SU-DHL-6 (cell line): ENCODE results near the gene ZIC1.

ENCODE experiments used
- H2AFZ ChIP-seq: fragments of 200-600 bp; sonication (generic); 2 replicates; pipeline ENCODE4 v1.6.1; 2014; ENCODE audit warnings: low read depth, mild to moderate bottlenecking, moderate library complexity, mixed read lengths, antibody characterized with exemption, low read length; ENCODE audit not compliant: severe bottlenecking
- H3F3A ChIP-seq: fragments of 200-600 bp; shearing (Covaris generic); 2 replicates; pipeline ENCODE4 v1.6.0; 2016; ENCODE audit warnings: antibody characterized with exemption, mild to moderate bottlenecking; ENCODE audit not compliant: insufficient read depth
- H3K27ac ChIP-seq: fragments of 200-600 bp; sonication (generic); 2 replicates; pipeline ENCODE4 v1.5.1; 2016; ENCODE audit warnings: low read depth, mild to moderate bottlenecking, low read length, moderate library complexity, mixed read lengths
- H3K27me3 ChIP-seq: fragments of 200-600 bp; sonication (generic), shearing (Covaris generic); 2 replicates; pipeline ENCODE4 v1.6.0; 2014; ENCODE audit warnings: mild to moderate bottlenecking, low read length
- H3K36me3 ChIP-seq: fragments of 200-600 bp; sonication (generic); 2 replicates; pipeline ENCODE4 v1.6.1; 2014; ENCODE audit warnings: mild to moderate bottlenecking, low read length, mixed read lengths
- H3K4me2 ChIP-seq: fragments of 300-600, 200-600 bp; shearing (Covaris generic), sonication (generic); 2 replicates; pipeline ENCODE4 v1.6.0; 2014; ENCODE audit warnings: low read length, low read depth, mild to moderate bottlenecking; ENCODE audit not compliant: poor library complexity, severe bottlenecking
- H3K4me3 ChIP-seq: fragments of 200-600 bp; sonication (generic); 2 replicates; pipeline ENCODE4 v1.5.1; 2014; ENCODE audit warnings: antibody characterized with exemption, low read length, mild to moderate bottlenecking, mixed read lengths; ENCODE audit not compliant: insufficient read depth, poor library complexity, severe bottlenecking
- H3K79me2 ChIP-seq: fragments of 200-600 bp; sonication (generic); 2 replicates; pipeline ENCODE4 v1.6.1; 2014; ENCODE audit warnings: mild to moderate bottlenecking, low read length, moderate library complexity; ENCODE audit not compliant: insufficient read depth
- H3K9ac ChIP-seq: fragments of 200-600 bp; sonication (generic); 2 replicates; pipeline ENCODE4 v1.7.0; 2014; ENCODE audit warnings: mild to moderate bottlenecking, low read length
- H3K9me2 ChIP-seq: fragments of 200-600 bp; sonication (generic); replicated peaks from 2 replicates; pipeline ENCODE4 v1.6.1; 2014; ENCODE audit warnings: low read length; ENCODE audit not compliant: insufficient read depth
- H3K9me3 ChIP-seq: fragments of 200-600 bp; sonication (generic); 2 replicates; pipeline ENCODE4 v1.6.1; 2014; ENCODE audit warnings: low read length, mixed read lengths; ENCODE audit not compliant: insufficient read depth
- H4K20me1 ChIP-seq: fragments of 200-600 bp; sonication (generic); 2 replicates; pipeline ENCODE4 v1.6.1; 2014; ENCODE audit warnings: low read depth, mild to moderate bottlenecking, antibody characterized with exemption, low read length, moderate library complexity, mixed read lengths
- EZH2phosphoT487 ChIP-seq: fragments of 200-600 bp; sonication (generic), shearing (Covaris generic); conservative IDR thresholded peaks from 2 replicates; pipeline ENCODE4 v1.6.1; 2018; ENCODE audit warnings: mild to moderate bottlenecking, antibody characterized with exemption, low read length, moderate library complexity, mixed read lengths
- TF ChIP-seq, protein P1 (sequence below): fragments of 200-600 bp; sonication (generic); IDR thresholded peaks from one replicate; pipeline ENCODE4 v1.5.1; 2017; ENCODE audit warnings: antibody characterized with exemption, mild to moderate bottlenecking, low read length, moderate library complexity; ENCODE audit not compliant: insufficient read depth, poor library complexity, severe bottlenecking

The ZIC1 gene

DNA sequence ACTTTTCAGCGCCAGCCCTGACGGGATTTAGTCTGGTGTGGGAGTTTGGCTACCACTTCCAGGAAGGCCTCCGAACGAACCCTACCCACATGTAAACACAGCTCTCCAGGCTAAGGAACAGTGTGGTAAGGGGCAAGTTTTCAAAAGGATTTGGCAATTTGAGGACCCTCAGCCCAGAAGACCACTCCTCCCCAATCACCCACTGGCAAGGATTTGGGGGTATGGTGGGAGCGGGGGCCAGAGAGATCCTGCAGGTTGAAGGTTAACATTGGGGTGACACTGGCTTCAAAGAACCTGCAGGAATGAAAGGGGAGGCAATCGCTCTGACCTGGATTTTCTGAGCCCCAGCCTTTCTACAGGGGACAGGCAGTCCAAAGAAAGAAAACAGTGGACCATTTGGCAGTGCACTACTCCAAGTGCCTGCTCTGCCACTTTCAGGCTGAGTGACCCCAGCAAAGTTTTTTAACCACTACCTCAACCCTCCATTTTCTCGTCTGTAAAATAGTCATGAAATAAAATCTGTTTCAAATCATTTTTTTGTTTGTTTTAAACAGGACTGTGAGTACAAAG lies 37.3 kb upstream of the ZIC1 start:
- Histone ChIP-seq H3K36me3 (no peaks in the 10 kb centered on the region), H3K9me2 (no peaks in the 10 kb centered on the region), H3K4me3 (no peak overlapping the region), H3K9ac (no peak overlapping the region), H4K20me1 (no peaks in the 10 kb centered on the region), H3K79me2 (no peaks in the 10 kb centered on the region), H3K27me3 (no peaks in the 10 kb centered on the region), H3F3A (no peaks in the 10 kb centered on the region), H3K9me3 (no peaks in the 10 kb centered on the region), H3K27ac (no peak overlapping the region), H3K4me2 (no peak overlapping the region), H2AFZ (no peak overlapping the region)
- TF ChIP-seq EZH2phosphoT487, result no peak
- TF ChIP-seq, protein P1, sequence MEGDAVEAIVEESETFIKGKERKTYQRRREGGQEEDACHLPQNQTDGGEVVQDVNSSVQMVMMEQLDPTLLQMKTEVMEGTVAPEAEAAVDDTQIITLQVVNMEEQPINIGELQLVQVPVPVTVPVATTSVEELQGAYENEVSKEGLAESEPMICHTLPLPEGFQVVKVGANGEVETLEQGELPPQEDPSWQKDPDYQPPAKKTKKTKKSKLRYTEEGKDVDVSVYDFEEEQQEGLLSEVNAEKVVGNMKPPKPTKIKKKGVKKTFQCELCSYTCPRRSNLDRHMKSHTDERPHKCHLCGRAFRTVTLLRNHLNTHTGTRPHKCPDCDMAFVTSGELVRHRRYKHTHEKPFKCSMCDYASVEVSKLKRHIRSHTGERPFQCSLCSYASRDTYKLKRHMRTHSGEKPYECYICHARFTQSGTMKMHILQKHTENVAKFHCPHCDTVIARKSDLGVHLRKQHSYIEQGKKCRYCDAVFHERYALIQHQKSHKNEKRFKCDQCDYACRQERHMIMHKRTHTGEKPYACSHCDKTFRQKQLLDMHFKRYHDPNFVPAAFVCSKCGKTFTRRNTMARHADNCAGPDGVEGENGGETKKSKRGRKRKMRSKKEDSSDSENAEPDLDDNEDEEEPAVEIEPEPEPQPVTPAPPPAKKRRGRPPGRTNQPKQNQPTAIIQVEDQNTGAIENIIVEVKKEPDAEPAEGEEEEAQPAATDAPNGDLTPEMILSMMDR, result no peak

DNA sequence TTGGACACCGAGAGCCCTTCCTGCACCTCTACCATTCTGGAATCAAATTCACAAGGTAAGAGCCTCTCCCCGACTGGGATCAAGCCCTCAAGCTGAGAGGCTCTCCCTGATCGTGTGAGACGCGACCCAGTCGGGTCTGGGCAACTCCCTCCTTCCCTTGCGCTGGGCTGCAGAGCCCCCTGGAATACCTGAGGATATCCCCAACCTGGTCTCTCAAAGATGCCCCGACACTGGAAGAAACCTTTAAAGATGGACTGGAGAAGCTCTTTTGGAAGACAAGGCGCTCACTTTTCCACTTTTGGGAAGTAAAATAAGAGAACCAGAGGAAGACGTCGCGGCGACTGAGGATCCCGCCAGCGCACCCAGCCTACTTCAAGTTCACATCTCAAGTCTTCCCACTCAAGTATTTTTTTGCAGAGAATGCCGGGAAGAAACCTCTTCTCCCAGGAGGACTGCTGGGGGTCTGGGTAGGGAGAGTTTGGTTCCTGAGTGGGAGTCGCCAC lies 36.6 kb upstream of the ZIC1 start:
- Histone ChIP-seq H3K27me3 (no peaks in the 10 kb centered on the region), H3K9me2 (no peaks in the 10 kb centered on the region), H3F3A (no peaks in the 10 kb centered on the region), H3K27ac (no peak overlapping the region), H4K20me1 (no peaks in the 10 kb centered on the region), H3K36me3 (no peaks in the 10 kb centered on the region), H3K4me3 (no peak overlapping the region), H3K79me2 (no peaks in the 10 kb centered on the region), H3K9me3 (no peaks in the 10 kb centered on the region), H3K9ac (no peak overlapping the region), H3K4me2 (no peak overlapping the region), H2AFZ (no peak overlapping the region)
- TF ChIP-seq, protein P1, result no peak

DNA sequence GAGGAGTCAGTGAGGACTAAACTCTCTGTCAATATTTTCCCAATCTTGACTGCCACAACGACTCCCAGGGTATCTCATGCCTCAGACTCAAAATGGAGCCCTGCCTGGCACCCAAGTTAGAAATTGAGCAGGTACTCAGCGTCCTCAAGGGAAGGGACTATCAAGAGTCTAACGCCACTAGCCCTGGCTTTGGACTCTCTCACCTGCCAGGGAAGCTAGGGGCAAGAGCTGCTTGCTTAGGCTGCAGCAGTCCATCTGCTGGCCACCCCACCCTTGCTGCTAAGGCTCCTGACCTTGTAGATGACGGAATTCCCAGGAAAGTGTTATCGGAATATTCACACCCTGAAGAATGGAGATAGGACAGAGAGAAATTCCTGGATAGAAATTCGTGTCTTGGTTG lies 35.9 kb upstream of the ZIC1 start:
- Histone ChIP-seq H3K9me3 (no peaks in the 10 kb centered on the region), H2AFZ (no peak overlapping the region), H3K4me2 (no peak overlapping the region), H3K9me2 (no peaks in the 10 kb centered on the region), H3K79me2 (no peaks in the 10 kb centered on the region), H3K27me3 (no peaks in the 10 kb centered on the region), H3K27ac (no peak overlapping the region), H4K20me1 (no peaks in the 10 kb centered on the region), H3F3A (no peaks in the 10 kb centered on the region), H3K36me3 (no peaks in the 10 kb centered on the region), H3K4me3 (no peak overlapping the region), H3K9ac (no peak overlapping the region)
- TF ChIP-seq, protein P1, result no peak
- no peak for TF ChIP-seq EZH2phosphoT487
